Gastrocnemius medialis (tissue), 4 donors: ENCODE measurements around the gene GBX1.

Experiments
- POLR2A ChIP-seq, 2 donors: fragments of 450-650 bp; IDR thresholded peaks; one replicate each; pipeline ENCODE4 v1.6.1; 2017; ENCODE audit warnings: antibody characterized with exemption in 2 of 2, mild to moderate bottlenecking in 2 of 2, moderate library complexity in 2 of 2
- TF ChIP-seq, protein P1 (sequence below), 5 experiments: fragments of 450-650 bp in 3 of 5; fragments of 200-600 bp in 2 of 5; sonication (generic) in 2 of 5; IDR thresholded peaks in 4 of 5; conservative IDR thresholded peaks in 1 of 5; 1 replicate in 4 of 5; 2 replicates in 1 of 5; pipeline ENCODE4 v1.5.1; 2016 to 2019; ENCODE audit warnings: antibody characterized with exemption in 5 of 5, mild to moderate bottlenecking in 3 of 5, moderate library complexity in 3 of 5

DNA sequence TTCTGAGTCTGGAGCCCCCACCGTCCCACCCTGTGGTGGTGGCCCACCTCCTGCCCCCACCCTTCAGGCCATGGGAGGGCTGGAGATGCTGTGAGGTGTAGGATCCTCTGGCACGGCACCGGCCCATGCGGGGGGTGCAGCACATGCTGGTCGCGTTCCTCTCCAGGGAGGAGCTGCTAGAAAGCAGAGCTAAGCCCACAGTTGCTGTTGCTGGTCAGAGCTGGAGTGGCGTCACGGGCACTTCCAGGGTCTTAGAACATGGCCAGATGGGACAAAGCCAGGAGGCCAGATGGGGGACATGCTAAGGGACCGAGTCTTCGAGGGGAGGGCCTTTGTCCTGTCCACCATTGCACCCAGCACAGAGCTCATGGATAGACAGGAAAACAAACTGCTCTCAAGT lies 59.6 kb downstream of the GBX1 start:
- no peak for TF ChIP-seq POLR2A (IDR thresholded peaks at IDR 0.05)
- TF ChIP-seq, protein P1, sequence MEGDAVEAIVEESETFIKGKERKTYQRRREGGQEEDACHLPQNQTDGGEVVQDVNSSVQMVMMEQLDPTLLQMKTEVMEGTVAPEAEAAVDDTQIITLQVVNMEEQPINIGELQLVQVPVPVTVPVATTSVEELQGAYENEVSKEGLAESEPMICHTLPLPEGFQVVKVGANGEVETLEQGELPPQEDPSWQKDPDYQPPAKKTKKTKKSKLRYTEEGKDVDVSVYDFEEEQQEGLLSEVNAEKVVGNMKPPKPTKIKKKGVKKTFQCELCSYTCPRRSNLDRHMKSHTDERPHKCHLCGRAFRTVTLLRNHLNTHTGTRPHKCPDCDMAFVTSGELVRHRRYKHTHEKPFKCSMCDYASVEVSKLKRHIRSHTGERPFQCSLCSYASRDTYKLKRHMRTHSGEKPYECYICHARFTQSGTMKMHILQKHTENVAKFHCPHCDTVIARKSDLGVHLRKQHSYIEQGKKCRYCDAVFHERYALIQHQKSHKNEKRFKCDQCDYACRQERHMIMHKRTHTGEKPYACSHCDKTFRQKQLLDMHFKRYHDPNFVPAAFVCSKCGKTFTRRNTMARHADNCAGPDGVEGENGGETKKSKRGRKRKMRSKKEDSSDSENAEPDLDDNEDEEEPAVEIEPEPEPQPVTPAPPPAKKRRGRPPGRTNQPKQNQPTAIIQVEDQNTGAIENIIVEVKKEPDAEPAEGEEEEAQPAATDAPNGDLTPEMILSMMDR (IDR thresholded peaks at IDR 0.05 in 4 of 5, conservative IDR thresholded peaks at IDR 0.05 in 1 of 5) = no peak
